GM08714 (cell line): Measurements from ENCODE around the gene S100A16.

Experiments
- H3K4me3 ChIP-seq: fragments of 200-500 bp; sonication (Bioruptor generic); 2 replicates; pipeline ENCODE4 v1.5.1; 2014; ENCODE audit warnings: mild to moderate bottlenecking, low read length, inconsistent platforms
- ZNF274 ChIP-seq: IDR thresholded peaks from 2 replicates; pipeline ENCODE4 v1.6.1; 2012; ENCODE audit warnings: mild to moderate bottlenecking, low read depth, low read length

S100A16 gene

DNA sequence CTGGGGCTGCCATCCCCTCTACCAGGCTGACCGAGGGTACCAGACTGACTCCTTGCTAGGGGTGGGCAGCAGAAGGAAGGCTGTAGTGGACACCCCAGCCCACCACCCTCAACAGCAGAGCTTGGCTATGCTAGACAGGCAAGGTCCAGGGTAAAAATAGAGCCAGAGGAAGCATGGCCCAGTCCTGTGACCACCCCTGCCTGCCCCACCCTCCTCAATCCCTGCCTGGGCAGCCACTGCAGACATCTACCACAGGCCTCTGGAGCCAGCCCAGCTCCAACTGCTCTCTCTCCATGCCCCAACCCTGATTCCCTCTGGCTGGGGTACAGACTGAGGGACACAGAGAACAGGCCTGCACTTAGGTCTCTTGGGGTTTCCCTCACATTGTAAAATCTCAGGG lies 17.0 kb upstream of the S100A16 start:
- H3K4me3 ChIP-seq, result no peak overlapping the region

DNA sequence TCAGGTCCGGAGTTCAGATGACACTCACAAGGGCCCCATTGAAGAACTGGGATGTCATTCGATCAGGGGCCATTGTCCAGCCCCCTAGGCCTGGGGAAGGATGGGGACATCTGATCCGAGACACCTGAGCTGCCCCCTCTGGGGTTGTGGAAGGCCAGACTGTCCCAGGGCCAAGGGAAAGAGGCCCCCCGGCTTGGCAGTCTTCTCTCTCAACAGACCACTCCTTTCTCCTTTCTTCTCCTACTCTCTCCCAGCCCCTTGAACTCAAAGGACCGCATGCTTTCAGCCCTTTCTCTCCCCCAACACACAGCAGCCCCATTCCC lies 16.4 kb upstream of the S100A16 start:
- no peak overlapping the region for H3K4me3 ChIP-seq
- no peak for TF ChIP-seq ZNF274

More for the DNA sequence above, 17.0 kb upstream of the S100A16 start:
- TF ChIP-seq ZNF274, result no peak

DNA sequence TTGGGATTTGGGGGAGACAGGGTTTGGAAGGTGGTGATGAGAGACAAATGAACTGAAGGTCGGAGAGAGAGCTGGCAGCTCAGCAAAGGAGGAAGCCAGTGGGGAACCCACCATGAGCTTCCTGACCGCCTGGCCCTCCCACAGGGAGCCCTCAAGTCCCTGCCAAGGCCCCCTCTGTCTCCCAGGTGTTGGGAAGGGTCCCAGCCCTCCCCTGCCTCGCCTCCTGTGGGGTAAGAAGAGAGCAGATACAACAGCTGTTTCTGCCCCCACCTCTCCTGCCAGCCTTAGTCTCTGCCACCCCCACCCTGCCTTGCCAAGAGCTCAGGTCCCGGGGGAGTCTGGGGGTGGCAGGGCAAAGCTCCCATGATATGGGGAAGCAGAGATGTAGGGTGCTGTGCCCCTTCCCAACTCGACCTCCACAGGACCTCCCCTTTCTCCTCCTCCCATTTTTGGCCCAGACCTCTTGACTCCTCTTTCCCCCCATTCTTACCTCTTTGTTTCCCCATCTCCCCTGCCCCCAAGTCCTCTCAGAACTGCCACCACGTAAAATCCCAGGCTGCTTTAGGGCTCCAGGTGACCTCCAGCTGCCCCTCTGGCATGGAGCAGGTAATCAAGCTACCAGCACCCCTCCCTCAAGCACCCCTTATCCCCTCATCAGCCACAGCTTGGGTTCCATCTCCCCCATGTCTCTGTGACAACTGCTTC lies 15.9 kb upstream of the S100A16 start:
- H3K4me3 ChIP-seq, result no peak overlapping the region

DNA sequence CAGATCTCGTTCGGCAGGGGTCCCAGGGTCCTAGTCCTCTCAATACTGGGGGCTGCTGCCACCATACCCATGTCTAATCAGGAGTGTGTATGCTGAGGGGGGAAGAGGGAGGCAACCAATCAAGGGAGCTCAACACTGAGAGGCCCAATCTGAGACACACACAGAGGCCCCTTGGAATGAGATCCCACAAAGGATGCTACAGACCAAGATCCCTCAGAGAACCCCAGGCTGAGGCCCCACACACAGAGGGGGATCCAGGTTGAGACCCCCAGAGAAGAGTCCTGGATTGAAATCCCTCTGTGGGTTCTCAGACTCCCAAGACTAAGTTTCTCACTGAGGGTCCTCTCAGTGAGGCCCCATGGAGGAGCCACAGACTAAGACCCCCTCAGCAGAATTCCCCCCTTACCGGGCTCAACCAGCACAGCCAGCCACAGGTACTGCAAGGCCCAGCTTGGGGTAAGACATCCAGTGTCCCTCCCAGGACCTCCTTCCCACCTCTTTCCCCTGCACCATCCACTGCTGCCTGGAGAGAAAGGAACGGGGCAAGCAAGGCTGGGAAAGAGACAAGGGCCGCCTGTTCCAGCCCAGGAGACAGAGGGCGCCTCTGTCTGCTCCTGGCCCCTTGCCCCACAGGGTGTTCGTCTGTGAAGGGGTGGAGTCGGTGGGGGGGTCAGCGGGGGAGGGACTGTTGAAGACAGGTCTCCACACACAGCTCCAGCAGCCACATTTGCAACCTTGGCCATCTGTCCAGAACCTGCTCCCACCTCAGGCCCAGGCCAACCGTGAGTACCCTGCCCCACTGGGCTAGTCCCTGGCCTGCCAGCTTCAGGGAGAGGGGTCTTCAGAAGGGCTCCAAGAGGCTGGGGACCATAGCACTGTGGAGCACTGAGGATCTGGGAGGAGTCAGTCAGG lies 15.0 kb upstream of the S100A16 start, which contains the start of gene S100A1:
TSS of gene S100A1 (plus strand) at position 720 of the 912 bp plus-strand sequence. CDS start 2,088 bp downstream, outside the sequence.
- no peak for TF ChIP-seq ZNF274
- no peak within 1 kb of the TSS for H3K4me3 ChIP-seq

More for the DNA sequence above, 15.9 kb upstream of the S100A16 start:
- TF ChIP-seq ZNF274, result no peak

DNA sequence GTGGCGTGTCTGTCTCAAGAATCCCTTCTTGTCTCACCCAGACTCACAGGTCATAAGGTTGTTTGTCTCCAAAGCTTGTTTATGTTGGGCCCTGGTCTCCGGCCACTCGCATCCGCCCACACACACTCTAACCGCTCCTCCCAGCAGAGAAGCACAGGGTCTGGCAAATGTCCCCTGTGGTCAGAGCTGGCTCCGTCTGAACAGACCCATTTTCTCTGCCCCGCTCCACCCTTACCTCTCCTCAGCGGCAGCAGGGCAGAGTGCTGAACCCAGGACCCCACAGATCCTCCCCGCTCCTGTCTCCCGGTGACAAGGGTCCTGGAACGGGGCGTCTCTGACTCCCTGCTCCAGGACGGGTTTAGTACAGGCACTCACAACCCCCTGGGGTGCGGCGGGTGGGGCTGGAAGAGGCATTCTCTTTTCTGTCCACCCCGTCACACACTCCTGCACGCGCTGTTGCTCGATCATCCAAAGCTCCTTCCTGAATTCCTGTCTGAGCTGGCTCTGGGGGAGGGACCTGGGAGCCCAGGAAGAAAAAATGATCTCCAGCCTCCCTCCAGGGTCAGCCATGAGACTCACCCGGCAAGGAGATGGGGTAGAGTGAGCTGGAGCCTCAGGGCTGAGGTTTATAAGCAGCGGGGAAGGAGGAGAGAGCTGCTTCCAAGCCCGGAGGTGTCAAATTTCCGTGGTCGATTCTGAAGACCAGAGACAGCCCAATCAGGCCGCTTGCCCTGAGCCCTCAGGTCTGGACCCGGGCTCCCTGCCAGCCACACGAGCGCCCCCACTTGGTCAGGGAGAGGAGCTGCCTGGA lies 14.2 kb upstream of the S100A16 start, which contains the start of gene S100A13:
TSS of gene S100A13 (minus strand) at position 602 of the 811 bp plus-strand sequence. CDS start 1,033 bp downstream, outside the sequence.
- no peak within 1 kb of the TSS for H3K4me3 ChIP-seq
- TF ChIP-seq ZNF274, result no peak

DNA sequence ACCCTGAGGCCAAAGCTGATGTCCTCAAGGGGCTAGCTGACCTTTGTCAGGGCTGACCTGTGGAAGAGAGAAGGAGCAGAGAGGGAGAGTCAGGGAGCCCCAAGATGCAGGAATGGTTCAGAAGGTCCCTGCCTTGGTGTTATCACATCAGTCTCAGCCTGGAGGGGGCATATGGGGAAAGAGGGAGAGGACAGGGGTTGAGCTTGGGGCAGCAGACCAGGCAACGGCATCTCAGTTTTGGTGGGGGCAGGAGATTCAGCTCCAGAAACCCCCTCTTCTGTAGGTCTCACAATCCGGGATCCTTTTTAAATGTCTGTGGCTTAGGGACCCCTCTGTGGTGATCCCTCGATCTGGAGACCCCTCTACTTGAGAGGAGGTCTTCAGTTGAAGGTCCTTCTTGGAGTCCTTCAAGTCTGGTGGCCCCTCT lies 13.6 kb upstream of the S100A16 start:
- no peak overlapping the region for H3K4me3 ChIP-seq
- no peak for TF ChIP-seq ZNF274

DNA sequence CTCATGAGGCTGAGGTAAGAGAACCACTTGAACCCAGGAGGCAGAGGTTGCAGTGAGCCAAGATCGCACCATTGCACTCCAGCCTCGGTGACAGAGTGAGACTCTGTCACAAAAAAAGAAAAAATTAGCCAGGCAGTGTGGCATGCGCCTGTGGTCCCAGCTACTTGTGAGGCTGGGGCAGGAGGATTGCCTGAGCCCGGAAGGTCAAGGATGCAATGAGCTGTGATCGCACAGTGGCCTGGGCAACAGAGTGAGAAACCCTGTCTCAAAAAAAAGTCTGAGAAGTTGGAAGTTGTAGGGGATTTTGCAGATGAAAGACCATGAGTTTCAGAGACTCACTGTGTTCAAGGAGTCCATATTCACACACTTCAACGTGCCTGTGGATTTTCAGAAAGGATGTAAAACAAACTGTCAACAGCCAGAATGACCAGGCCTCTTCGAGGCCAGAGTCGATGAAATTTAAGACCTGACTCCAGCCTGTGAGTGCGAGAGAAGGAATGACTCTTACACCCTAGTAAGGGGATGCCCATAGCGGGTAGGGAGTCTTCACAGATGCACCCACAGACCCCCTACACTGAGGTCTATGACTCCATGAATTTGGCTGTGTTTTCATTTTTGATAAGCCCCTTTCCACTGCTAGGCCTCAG lies 12.2 kb upstream of the S100A16 start:
- TF ChIP-seq ZNF274, result no peak
- H3K4me3 ChIP-seq, result no peak overlapping the region

DNA sequence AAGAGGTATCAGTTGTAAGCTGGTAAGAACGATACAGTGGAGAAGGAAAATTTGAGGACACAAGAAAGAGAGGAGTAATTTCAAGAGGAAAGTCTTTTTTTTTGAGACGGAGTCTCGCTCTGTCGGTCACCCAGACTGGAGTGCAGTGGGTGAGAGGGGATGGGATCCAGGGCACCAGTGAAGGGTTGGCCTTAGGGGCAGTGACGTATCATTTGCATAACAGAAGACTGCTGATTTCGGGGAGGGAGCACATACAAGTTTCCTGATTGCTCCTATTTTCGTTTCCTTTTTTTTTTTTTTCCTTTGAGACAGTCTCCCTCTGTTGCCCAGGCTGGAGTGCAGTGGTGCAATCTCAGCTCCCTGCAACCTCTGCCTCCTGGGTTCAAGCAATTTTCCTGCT lies 10.2 kb upstream of the S100A16 start:
- TF ChIP-seq ZNF274, result no peak
- H3K4me3 ChIP-seq, result no peak overlapping the region

DNA sequence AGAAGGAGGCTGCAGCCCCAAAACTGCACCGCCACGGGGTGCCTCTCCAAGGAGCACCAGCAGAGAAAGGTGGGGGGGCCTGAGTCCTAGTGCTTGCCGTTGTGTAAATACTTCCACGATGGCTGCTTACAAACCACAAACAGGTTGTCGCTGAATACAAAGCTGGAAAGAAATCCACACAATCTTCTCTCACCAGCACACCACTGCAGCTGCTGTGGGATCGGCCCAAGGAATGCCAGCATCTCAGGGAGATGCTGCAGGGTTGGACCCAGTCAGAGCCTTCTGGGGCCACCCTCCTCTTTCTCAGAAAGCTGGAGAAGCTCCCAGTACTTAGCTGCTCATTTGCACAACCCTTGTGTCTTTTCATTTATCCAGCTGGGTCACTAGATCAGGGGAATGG lies 6.2 kb upstream of the S100A16 start:
- no peak for TF ChIP-seq ZNF274
- H3K4me3 ChIP-seq, result no peak overlapping the region

DNA sequence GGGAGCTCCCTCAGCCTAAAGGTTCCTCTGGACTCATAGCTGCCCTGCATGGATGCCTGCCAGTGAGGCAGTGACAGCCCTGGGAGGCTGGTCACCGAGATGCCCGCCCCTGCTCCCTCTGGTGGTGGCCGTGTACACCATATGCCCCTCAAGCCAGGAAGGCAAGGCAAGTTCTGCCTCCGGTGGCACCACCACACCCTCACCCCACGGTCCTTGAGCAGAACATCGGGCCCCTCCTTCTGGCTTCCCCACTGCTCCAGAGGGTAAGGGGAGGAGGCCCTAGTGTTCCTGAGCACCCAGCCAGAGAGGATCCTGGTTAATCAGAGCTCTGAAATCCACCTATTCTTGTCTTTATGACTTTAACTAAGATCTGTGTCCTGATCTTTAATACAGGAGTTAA lies 4.7 kb upstream of the S100A16 start:
- TF ChIP-seq ZNF274, result no peak
- H3K4me3 ChIP-seq, result no peak overlapping the region

DNA sequence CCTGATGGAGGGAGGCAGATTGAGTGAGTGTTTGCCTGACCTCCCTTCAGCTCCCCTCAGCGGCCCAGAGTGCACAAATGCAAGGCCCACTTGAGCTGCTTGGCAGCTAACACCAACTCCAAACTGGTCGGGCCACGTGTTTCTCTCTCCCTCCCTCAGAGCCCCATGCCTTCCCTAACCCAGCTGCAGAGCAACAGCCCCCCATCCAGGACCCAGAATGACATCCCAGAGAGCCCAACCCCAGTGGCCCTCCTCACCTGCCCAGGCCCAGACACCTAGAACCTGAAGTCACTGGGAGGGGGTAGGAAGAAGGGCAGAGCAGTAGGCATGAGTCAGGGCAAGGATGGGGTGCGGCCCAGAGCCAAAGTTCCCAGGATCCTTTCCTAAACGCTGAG lies 4.0 kb upstream of the S100A16 start:
- no peak overlapping the region for H3K4me3 ChIP-seq
- TF ChIP-seq ZNF274, result no peak

DNA sequence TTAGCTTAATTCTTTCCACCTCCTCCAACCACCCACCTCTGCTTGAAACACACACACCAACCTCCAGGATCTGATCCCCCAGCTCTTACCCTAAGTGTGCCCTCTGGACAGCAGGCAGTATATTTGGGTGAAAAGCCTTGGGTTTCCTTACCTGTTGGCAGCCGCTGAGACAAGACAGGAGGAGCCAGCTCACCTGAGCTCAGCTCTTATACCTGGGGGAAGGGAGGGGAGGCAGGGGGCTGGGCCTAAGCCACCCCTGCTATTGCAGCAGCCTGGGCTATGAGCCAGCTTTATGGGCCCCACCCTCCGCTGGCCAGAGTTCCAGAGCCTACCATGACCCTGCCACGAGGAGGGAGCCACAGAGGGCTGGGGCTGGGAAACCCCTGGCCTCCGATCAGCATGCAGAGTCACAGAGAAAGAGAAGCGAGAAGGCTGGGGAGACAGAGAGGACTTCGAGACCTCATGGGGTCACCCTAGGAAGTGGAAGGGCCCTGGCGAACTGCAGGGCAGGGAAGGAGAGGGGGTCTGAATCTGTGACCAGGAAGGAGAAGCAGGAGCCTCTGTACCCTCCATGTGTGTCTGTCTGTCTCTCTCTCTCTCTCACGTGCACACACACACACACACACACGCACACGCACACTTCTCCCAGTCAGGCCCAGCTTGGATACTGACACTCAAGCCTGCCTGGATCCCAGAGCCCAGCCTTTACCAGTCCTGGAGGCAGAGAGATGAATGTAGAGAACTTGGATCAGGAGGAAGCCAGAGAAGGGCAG lies 3.4 kb upstream of the S100A16 start, which contains the start of gene S100A14:
TSS of gene S100A14 (minus strand) at position 182 of the 773 bp plus-strand sequence. CDS start 467 bp downstream, outside the sequence.
- no peak for TF ChIP-seq ZNF274
- H3K4me3 ChIP-seq, result no peak within 1 kb of the TSS

DNA sequence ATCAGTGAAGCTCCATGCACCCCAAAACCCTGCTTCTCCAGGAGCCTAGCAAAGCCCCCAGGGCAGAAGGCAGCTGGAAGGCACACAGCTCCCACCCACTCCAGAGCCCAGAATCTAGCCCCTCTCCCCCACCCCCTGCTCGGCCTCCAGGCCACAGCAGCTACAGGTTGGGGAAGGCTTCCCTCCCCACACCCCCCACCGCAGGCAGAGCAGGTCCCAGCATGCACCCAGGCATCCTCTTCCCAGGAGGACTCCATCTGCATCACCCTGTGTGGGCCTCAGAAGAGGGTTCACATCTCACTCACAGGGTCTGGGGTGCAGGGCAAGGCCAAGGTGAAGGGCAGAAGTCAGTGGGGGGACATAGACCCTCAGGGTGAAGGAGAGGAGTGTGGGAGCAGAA lies 2.5 kb upstream of the S100A16 start:
- TF ChIP-seq ZNF274, result no peak
- H3K4me3 ChIP-seq, result no peak overlapping the region
